ENCODE results near the gene TNFRSF12A.

TNFRSF12A gene

DNA sequence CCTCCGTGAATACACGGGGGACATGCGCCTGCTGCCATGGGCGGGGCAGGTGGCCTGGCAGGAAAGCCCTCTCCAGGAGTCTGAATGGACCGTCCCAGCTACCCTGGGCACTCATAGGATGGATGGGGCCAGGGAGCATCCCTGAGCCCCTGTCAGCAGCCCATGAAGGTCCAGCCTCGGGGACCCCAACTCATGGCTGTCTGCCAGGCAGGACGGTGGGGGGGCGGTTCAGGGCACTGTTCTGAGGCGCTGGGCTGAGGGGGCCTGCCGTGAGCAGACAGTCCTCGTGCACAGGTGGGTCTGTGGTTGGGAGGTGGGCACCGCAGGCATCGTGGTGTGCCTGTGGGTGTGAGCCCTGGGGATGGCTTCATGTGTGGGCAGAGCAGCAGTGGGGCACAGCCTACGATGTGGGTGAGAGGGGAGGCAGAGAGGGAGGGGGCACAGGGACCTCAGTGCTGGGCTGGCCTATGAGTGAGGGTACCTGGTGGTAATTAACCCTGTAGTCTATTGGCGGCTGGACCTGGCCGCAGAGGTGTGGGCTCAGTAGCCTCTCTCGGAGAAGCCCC is 33.5 kb upstream of the TNFRSF12A start:
- DNase-seq (ENCODE audit: low read depth, low spot score), result no peak

DNA sequence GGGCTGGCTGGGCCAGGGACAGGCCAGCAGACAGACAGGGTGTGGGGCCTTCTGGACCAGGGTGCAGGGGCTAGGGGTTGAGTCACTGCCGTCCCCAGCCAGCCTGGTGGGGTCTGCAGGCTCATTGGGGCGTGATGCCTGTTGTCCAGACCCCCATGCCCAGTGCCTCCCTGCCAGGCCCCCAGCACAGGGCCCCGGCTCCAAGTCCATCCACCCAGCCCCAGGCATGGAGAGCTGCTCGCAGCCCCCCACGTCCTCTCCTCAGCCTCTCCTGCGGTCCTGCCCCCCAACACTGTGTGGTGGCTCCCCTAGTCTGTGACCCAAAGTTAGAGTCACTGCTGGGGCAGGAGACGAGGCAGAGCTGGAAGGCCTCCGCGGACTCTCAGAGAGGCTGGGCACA is 32.9 kb upstream of the TNFRSF12A start:
- no peak for DNase-seq (ENCODE audit: low read depth, low spot score)

DNA sequence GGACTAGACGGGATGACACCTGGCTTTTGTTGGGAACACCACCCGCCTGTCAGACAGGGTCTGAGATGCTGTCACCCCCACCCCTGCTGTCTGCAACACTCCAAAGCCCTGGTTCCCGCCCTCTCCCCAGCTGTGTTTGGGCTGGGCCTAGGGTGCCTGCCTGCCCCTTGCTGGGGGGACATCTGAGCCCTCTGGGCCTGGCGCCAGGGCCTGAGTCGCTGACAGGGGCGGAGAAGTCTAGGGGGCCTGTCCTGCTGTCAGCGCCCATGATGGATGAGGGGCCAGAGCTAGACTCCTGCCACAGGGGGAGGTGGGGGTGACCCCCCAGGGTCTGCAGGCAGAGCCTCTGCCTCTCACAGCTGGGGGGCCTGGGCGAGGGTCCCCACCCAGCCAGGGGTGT is 32.3 kb upstream of the TNFRSF12A start:
- no peak for DNase-seq (ENCODE audit: low read depth, low spot score)

DNA sequence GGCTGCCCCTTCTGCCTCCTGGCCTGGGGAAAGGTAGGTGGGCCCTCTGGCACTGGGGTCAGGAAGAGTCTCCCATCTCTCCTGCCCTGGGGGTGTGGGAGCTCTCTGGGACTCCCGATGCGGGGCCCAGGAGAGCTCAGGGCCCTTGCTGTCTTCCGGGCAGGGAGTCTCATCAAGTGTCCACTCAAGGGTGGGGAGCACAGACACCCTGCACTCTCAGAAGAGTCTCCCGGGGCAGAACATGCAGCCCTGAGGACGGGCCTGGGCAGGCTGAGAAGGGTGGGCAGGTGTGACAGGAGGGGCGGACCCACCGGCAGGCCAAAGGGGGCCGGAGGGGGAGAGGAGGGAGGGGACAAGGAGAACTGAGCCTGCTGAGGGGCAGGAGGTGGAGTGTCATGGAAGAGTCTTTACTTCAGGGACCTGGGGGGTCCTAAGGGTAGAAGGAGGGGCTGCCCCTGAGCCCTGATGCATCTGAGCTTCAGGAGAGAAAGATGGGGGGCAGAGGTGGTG is 31.5 kb upstream of the TNFRSF12A start:
- no peak for DNase-seq (ENCODE audit: low read depth, low spot score)

DNA sequence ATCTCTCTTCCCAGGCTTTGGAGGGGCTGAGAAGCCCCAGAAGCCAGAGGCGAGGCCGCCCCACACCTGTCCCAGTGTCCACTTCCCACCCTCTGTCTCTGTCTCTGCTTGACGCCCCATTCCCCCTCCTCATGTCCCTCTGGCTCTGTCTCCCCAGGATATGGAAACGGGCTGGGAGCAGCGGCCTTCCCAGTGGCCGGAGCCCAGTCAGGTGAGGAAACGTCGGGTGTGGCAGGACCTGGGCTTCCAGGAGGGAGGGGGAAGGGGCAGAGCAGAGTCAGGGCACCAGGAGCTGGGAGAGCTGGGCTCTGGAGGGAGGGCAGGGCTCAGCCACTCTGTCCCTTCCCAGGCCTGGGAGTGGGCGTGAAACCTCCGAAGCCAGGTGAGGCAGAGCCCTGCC is 29.3 kb upstream of the TNFRSF12A start:
- DNase-seq (ENCODE audit: low read depth, low spot score), result no peak

DNA sequence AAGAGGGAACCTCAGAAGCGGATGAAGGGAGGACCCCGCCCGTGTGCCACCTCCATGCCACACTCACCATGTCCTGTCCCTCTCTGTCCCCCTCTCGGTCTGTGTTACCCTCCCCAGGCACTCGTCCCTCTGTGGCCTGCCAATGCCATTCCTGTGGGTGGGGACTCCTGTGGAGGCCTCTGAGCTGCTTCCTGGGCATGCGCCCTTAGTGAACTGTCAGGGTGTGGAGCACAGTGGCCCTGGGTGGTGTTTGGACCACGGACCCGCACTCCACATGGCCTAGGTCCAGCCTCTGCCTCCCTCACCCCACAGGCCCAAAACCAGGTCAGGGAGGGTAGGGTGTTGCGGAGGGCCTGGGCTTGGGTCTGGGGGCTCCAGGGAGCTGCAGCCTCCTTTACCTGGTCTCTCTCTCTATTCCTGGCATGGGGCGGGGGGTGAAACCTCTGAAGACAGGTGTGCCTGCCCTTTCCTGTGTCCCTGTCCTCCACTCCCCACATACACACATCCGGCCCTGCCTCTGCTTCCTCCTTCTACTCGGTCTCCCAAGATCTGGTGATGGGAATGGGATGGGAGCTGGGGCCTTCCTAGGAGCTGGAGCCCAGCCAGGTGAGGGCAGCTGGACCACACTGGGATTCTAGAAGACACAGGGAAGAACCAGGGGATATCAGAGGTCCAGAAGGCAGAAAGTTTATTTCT is 28.5 kb upstream of the TNFRSF12A start:
- no peak for DNase-seq (ENCODE audit: low read depth, low spot score)

DNA sequence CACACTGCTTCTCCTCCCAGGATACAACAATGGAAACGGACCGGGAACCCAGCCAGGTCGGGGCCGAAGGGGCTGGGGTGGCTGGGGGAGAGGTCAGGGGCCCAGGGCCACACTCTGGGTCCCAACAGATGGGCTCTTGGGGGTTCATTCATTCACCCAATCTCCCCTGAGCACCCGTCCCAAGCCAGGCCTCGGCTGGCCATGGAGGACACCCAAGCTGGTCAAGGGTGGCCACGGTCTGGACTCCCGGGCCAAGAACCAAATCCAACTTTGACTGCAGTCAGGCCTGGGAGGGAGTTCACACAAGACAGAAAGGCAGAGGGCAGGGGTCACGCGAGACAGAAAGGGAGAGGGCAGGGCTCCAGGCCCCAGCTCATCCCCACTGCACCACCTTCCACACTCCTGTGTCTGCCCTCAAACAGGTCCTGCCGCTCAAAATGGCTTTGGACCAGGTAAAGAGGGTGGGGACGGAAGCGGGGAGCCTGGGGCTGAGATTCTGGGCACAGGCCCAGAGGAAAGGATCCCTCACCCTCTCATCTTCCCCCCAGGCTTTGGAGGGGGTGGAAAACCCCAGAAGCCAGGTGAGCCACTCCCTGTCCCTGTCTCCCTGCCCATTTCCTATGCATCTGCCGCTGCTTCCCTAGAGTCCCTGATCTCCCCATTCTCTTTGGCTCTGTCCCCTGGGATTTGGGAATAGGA is 27.6 kb upstream of the TNFRSF12A start:
- DNase-seq (ENCODE audit: low read depth, low spot score), result no peak

DNA sequence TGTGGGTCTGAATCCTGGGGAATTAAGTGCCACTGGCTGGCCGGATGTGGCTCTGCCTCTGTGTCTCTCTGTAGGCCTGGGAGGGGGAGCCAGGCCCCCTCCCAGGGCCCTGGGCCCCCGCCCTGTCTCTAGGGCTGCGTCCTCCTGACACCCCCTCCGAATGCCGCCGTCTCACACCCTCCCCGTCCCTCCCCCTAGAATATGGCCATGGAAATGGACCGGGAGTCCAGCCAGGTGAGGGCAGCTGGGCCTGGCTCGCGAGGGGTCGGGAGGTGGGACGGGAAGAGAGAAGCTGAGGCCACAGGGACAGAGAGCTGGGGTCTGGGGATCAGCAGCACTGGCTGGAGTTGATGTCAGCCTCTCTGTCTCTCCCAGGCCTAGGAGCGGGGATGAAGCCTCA is 23.9 kb upstream of the TNFRSF12A start:
- no peak for DNase-seq (ENCODE audit: low read depth, low spot score)

DNA sequence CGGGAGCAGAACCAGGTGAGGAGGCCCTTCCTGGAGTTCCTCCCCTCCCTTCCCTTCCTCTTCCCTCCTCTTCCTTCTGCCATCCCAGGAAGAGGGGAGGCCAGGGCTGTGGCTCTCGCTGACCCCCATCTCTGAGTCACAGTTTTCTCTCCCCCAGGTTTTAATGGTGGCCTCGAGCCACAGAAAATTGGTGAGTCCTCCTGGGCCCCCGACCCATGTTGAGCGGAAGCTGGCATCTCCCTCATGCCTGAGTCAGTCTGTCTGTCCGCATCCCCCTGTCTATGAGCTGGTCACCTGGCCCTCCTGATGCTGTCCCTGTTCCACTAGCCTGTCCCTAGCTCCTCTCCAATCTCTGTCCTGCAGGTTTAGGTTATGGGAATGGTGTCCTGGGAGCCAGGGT is 20.2 kb upstream of the TNFRSF12A start:
- DNase-seq (ENCODE audit: low read depth, low spot score), result no peak

DNA sequence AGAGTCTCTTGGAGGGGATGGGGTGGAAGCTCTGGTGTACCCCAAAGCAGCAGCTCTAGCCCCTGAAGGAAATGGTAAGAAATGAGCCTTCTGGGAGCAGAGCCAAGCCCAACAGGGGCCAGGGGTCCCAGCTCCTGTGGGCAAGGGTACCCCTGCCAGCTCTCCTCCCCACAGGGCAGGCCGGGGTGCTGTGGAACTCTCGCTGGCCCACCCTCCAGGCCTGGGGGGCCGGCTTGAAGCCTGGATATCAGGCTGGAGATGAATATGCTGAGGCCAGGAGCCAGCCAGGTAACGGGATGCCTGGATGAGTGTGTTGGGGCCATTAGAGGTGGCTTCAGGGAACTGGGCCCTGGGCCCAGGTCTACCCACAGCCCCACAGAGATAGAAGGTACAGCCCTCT is 19.6 kb upstream of the TNFRSF12A start:
- DNase-seq (ENCODE audit: low read depth, low spot score), result no peak

DNA sequence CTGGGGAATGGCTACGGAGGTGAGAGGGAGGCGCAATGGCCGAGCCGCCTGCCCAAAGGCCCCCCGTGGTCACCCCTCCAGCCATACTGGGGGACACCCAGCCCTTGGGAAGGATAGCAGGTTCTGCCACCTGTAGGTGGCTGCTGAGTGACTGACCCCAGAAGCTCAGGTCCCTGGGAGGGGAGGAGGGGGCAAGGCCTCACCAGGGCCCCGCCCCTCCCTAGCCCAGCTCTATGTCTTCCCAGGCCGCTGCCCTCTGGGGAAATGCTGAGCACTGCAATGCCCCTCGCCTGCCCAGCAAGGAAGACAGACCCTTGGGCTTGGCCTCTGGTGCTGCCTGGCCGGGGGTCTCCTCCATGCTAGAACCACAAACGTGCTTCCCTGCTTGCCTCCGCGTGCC is 18.9 kb upstream of the TNFRSF12A start:
- no peak for DNase-seq (ENCODE audit: low read depth, low spot score)

DNA sequence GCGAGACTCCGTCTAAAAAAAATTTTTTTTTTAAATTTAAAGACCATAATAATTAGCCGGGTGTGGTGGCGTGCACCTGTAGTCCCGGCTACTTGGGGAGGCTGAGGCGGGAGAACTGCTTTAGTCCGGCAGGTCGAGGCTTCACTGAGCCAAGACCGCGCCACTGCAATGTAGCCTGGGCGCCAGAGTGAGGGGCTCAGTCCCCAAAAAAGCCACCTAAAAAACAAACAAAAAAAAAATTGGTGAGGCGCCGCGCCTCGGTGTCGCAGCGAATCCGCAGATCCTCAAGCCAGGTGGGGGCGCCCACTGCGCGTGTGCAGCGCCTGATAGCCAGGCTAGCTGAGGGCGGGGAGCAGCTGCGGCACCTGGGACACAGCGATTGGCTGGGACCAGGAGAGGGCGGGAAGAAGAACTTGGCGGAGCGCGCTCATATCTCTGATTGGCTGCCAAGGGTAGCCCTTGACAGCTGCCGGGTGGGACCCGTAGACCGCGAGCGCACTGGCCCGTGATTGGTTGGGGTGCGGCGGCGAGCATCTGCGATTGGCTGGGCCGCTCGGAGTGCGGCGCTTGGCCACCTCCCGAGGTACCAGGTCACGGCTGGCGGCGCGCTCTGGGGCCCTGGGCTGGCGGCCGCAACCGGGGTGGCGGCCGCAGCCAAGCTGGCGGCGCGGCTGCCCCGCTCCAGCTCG is 16.4 kb upstream of the TNFRSF12A start:
- DNase-seq (ENCODE audit: low read depth, low spot score), result peak; percentile 88

DNA sequence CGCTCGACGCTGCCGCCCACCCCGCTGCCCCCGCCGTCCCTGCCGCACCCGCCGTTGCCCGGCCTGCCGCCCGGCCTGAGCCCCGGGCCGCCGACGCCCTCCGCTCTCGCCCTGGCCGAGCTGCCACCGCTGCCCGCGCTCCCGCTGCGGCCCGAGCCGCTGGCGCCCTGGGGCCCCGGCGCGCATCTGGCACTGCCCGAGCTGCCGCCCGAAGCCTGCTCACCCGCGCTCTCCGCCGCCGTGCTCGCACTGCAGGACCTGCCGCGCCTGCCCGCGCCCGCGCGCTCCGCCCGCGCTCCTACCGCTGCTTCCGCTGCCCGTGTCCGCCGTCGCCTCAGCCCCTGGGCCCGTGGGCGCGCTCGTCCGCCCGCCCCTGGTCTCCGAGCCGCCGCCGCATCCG is 15.8 kb upstream of the TNFRSF12A start:
- no peak for DNase-seq (ENCODE audit: low read depth, low spot score)

DNA sequence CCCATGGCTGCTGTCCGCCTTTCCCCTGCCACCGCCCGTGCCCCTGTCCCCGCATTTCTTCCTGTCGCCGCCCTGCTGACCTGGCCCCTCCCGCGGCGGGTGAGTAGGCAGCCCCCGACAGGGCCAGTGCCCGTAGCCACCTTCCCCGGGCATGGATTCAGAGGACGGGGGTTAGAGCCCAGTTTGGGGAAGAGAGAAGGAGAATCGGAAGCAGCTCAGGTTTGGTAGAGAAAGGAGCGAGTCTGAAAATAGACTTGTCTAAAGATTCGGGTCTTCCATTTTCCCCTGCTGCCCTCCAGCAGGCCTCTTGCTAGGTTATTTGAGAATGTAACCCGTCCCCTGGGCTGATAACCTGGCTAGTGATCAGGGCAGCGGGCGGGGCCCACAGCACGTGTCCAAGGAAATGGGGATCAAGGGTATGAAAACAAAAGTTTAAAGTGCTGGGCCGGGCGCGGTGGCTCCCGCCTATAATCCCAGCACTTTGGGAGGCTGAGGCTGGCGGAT is 15.3 kb upstream of the TNFRSF12A start:
- DNase-seq (ENCODE audit: low read depth, low spot score), result no peak

DNA sequence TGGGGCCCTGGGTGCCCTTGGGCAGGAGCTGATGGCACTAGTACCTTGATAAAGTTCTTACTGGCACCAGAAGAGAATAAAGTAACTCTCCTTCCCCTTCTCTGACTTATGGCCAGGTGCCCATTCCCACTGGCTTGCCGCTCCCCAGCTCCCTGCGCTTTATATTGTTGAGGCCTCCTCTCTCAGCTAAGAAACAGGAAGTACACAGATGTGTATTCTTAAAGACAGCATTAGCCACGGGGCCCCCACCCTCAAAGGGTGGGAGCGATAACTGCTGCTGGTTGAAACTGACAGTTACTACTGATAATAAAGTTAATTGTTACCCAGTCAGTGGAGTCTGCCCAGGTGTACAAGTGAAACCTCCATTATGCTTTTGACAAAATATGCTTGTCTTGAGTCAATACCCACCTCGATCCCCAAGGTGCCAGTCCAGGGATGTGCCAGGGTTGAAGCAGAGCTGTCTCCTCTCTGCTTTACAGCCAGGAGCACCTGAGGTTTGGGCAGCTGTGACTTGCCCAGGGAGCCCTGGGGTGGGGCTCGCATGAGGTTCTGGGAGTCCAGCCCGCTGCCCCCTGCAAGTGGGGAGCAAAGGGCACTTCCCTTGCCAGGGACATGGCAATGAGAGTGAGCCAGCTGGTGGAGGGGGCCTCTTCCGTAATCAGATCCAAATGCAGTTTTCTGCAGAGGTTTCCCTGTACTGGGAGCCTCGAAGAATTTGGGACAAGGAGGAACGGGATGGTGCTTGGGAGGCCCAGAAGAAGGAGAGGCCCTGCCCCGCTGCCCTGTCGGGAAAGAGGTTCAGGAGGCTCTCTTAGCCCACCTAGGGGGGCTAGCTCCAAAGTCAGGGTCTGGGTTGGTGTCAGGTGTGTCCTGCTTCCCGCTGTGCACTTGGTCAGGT is 12.9 kb upstream of the TNFRSF12A start:
- DNase-seq (ENCODE audit: low read depth, low spot score), result no peak

DNA sequence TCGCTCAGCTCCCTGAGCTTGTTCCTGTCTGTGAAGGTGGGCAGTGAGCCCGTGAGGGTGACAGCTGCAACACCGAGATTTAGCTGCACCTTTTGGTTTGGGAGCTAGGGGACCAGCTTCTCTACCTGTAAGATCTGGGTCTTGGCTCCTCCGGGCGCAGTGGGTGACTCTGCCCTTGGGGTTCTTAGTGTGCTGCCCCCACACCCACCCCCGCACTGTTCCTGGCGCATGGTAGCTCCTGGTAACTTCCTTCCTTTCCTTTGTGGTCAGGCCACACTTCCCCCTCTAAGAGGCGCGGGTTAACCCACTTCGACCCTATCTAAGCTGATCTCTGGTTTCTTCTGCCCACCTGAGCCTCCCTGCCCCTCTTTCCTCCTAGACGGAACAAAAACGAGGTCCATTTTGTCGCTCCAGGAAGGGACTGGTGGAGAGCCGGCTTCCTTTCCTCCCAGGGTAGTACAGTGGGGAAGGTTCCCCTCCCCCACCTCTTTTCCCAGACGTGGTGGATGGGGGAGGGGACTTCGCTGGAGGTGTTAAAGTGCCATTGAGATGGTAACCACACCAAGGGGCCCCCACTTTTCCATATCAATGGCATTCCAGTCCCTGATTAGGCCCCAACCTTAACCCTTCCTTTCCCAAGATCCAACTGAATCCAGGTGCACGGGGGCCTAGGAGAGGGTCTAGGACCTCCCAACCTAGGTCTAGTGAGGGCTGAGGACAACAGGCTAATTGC is 12.0 kb upstream of the TNFRSF12A start:
- DNase-seq (ENCODE audit: low read depth, low spot score), result no peak

DNA sequence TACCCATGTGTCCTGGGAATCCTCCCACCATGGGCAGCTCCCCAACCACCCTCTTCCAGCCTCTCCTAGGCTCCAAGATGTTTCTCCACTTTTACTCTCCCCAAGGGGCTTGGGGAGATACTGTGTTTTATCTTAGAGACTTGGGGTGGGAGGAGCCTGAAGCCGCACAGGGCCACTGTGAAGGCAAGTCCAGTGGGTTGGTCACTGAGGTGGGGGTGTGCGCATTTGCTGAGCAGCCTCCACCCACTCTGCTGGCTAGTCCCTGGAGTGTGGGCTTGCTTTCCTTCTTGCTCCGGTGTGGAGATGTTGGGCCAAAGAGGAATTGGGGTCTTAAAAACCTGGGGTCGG is 11.5 kb upstream of the TNFRSF12A start:
- DNase-seq (ENCODE audit: low read depth, low spot score), result no peak

DNA sequence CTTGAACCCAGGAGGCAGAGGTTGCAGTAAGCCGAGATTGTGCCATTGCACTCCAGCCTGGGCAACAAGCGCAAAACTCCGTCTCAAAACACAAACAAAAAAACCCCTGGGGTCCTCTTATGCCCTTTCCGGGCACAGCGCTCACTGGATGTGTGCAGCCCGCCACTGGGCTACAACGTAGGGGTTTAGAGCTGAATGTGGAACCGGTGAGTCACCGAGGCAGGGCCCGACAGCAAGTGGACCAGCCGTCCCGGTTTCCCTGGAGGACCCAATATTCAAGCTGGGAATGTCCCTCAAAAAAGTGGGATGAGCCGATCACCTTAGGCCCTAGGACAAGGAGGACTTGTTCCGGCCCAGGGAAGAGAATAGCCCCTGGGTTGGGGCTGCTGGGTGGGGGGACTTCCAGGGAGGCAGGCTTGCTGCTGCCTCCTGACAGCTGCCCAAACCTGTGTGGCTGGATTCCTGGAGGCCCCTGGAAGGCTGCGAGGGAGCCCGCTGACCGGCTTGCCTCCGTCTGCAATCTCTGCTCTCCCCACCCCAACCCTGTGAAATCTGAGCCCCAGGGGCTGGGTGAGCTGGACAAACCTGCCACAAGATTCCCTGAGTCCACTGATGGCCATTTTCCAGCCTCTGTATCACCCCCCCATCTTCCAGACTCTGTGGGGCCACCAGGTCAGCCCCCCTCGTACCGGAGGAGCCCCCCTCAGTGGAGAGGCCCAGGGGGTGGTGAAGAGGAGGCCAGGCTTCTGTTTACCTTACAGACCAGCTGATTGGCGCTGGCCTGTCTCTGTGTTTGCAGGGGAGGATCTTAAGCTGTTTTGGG is 10.4 kb upstream of the TNFRSF12A start:
- DNase-seq (ENCODE audit: low read depth, low spot score), result no peak

DNA sequence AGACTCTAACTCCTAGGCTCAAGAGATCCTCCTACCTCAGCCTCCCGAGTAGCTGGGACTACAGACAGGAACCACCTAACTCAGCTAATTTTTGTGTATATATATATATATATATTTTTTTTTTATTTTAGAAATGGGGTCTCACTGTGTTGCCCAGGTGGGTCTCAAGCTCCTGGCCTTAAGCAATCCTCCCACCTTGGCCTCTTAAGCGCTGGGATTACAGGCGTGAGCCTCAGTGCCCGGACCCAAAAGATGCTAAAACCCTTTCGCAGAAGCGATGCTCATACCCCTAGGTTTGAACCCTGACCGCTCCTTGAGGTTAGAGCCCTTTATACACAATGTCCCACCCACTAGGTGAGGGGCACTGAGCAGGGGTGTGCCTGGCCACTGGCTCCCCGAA is 9.7 kb upstream of the TNFRSF12A start:
- no peak for DNase-seq (ENCODE audit: low read depth, low spot score)

DNA sequence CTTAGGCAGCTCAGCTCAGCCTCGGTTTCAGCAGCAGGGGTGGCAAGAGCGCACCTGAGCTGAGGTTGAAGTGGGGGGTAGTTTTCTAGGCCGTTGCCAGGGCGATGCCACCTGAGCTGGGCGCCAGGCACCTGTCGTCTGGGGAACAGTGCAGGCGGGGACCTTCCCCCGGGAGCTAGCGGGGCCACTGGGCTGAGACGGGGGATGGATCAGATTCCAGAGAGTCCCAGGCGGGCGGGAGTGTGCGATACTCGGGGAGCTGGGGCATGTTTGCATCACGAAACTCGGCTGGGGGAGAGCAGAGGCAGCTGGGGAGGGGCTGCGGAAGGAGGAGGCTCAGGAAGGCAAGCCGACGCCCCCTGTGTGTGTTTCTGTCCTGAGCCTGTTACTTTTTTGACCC is 7.9 kb upstream of the TNFRSF12A start:
- DNase-seq (ENCODE audit: low read depth, low spot score), result no peak
